ENCODE data around the gene TBC1D1.
A peak's percentile ranks its signal among the peaks of the same experiment; 100 is the strongest.

Gene TBC1D1

DNA sequence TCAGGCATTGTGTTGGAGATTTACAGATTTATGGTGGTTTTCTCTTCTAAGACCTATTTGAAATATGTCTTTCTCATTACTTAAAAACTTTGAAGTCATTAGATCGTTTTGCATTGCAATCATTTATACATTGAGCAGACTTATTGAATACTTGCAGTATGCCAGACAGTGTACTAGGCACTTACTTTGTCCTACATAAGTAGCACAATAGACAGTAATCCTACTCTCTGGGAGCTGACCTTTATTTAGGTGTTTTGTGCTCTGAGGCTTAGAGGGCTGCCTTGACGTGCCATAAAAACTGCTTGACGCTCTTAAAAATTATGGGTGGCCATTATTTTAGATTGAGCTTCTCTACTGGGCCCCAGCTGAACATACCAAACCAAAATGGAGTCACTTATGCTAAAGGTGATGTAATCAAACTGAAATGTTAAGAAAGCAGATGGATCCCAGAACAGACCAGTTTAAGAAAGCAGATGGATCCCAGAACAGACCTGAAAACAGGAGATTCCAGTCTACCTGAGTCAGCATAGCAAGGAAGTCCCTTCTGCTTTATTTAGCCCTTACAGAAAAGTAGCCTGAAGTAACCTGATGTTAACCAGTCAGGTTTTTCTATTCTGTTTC lies 111.7 kb downstream of the TBC1D1 start:
- no peak overlapping the region for H2AFZ ChIP-seq (ENCODE audit: low read length)
- peaks cover 34% of the 10 kb centered on the region; the same call in 1 of the 2 replicates for H3K36me3 ChIP-seq (ENCODE audit: insufficient read depth, low read length)
- H3K27me3 ChIP-seq (ENCODE audit: insufficient read depth, low read length): no peaks in the 10 kb centered on the region
- peaks cover 97% of the 10 kb centered on the region for H3K4me1 ChIP-seq (ENCODE audit: insufficient read depth, low read length, severe bottlenecking)
- H3K27ac ChIP-seq (ENCODE audit: low read depth, low read length, poor library complexity, severe bottlenecking): peak overlapping the region; percentile 71
- H4K20me1 ChIP-seq (ENCODE audit: insufficient read depth, low read length): no peaks in the 10 kb centered on the region
- peak overlapping the region; percentile 21; the same call in 1 of the 2 replicates for H3K4me2 ChIP-seq (ENCODE audit: low read length)
- H3K79me2 ChIP-seq (ENCODE audit: insufficient read depth, low read length): peaks cover 97% of the 10 kb centered on the region
- peaks cover 3% of the 10 kb centered on the region; the same call in 1 of the 2 replicates for H3F3A ChIP-seq (ENCODE audit: insufficient read depth, low read length)
- no peaks in the 10 kb centered on the region for H3K9me3 ChIP-seq (ENCODE audit: low read length)
- H3K4me3 ChIP-seq (ENCODE audit: low read depth, low read length, poor library complexity, severe bottlenecking): no peak overlapping the region
- H3K9me2 ChIP-seq (ENCODE audit: low read depth, low read length): no peaks in the 10 kb centered on the region
- TF ChIP-seq EZH2 (IDR thresholded peaks at IDR 0.05; ENCODE audit: borderline replicate concordance, low read length): no peak
- TF ChIP-seq, protein P1, sequence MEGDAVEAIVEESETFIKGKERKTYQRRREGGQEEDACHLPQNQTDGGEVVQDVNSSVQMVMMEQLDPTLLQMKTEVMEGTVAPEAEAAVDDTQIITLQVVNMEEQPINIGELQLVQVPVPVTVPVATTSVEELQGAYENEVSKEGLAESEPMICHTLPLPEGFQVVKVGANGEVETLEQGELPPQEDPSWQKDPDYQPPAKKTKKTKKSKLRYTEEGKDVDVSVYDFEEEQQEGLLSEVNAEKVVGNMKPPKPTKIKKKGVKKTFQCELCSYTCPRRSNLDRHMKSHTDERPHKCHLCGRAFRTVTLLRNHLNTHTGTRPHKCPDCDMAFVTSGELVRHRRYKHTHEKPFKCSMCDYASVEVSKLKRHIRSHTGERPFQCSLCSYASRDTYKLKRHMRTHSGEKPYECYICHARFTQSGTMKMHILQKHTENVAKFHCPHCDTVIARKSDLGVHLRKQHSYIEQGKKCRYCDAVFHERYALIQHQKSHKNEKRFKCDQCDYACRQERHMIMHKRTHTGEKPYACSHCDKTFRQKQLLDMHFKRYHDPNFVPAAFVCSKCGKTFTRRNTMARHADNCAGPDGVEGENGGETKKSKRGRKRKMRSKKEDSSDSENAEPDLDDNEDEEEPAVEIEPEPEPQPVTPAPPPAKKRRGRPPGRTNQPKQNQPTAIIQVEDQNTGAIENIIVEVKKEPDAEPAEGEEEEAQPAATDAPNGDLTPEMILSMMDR (IDR thresholded peaks at IDR 0.05; ENCODE audit: low read length): no peak
- 0 out of 2 replicates have a peak overlapping the region, but pooled peaks have one; percentile 5 for H3K9ac ChIP-seq (ENCODE audit: low read length)

DNA sequence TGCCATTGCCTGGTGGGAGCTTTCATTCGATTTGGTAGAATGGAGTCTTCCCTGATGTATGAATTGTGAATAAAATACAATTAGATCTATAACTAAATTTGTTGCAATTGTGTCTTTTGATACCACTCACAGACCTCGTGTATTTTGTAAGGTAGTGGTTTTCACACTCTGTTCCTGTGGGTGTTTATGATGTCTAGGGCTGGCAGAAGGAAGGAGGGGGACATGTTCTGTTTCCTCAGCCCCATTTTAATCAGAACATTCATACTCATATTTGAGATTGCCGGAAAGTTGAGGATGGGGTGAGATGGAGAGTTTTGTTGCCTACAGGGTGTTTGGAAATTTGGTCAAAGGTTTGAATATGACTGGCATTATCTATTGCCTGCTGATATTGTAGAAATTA lies 112.2 kb downstream of the TBC1D1 start:
- Histone ChIP-seq H3K27ac (ENCODE audit: low read depth, low read length, poor library complexity, severe bottlenecking) (peak overlapping the region; percentile 71), H3F3A (ENCODE audit: insufficient read depth, low read length) (peaks cover 3% of the 10 kb centered on the region; the same call in 1 of the 2 replicates), H3K79me2 (ENCODE audit: insufficient read depth, low read length) (peaks cover 97% of the 10 kb centered on the region), H3K9me2 (ENCODE audit: low read depth, low read length) (no peaks in the 10 kb centered on the region), H4K20me1 (ENCODE audit: insufficient read depth, low read length) (no peaks in the 10 kb centered on the region), H3K36me3 (ENCODE audit: insufficient read depth, low read length) (peaks cover 34% of the 10 kb centered on the region; the same call in 1 of the 2 replicates), H2AFZ (ENCODE audit: low read length) (no peak overlapping the region), H3K4me3 (ENCODE audit: low read depth, low read length, poor library complexity, severe bottlenecking) (no peak overlapping the region), H3K4me1 (ENCODE audit: insufficient read depth, low read length, severe bottlenecking) (peaks cover 97% of the 10 kb centered on the region), H3K9me3 (ENCODE audit: low read length) (no peaks in the 10 kb centered on the region), H3K9ac (ENCODE audit: low read length) (0 out of 2 replicates have a peak overlapping the region, but pooled peaks have one; percentile 5), H3K4me2 (ENCODE audit: low read length) (peak overlapping the region; percentile 21; the same call in 1 of the 2 replicates), H3K27me3 (ENCODE audit: insufficient read depth, low read length) (no peaks in the 10 kb centered on the region)
- TF ChIP-seq EZH2 (IDR thresholded peaks at IDR 0.05; ENCODE audit: borderline replicate concordance, low read length): no peak
- TF ChIP-seq, protein P1 (IDR thresholded peaks at IDR 0.05; ENCODE audit: low read length): no peak

DNA sequence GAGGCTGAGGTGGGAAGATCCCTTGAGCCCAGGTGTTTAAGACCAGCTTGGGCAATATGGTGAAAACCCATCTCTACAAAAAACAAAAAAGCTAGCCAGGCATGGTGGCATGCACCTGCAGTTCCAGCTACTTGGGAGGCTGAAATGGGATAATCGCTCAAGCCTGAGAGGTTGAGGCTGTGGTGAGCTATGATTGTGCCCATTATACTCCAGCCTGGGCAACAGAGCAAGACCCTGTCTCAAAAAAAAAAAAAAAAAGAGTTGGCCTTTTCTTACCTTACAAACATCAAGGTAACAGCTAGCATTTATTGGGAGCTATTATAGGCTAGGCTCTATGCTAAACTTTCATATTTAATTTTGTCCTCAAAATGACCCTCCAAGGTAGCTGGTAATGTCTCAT lies 112.7 kb downstream of the TBC1D1 start:
- TF ChIP-seq, protein P1 (IDR thresholded peaks at IDR 0.05; ENCODE audit: low read length): no peak
- TF ChIP-seq EZH2 (IDR thresholded peaks at IDR 0.05; ENCODE audit: borderline replicate concordance, low read length): no peak
- Histone ChIP-seq H3K79me2 (ENCODE audit: insufficient read depth, low read length) (peaks cover 97% of the 10 kb centered on the region), H3K36me3 (ENCODE audit: insufficient read depth, low read length) (peaks cover 33% of the 10 kb centered on the region; the same call in 1 of the 2 replicates), H3K4me2 (ENCODE audit: low read length) (peak overlapping the region; percentile 43; the same call in 1 of the 2 replicates), H2AFZ (ENCODE audit: low read length) (no peak overlapping the region), H3K4me3 (ENCODE audit: low read depth, low read length, poor library complexity, severe bottlenecking) (no peak overlapping the region), H3K27me3 (ENCODE audit: insufficient read depth, low read length) (no peaks in the 10 kb centered on the region), H3K9me2 (ENCODE audit: low read depth, low read length) (no peaks in the 10 kb centered on the region), H3F3A (ENCODE audit: insufficient read depth, low read length) (peaks cover 3% of the 10 kb centered on the region; the same call in 1 of the 2 replicates), H3K9ac (ENCODE audit: low read length) (peak overlapping the region; percentile 11; the same call in 1 of the 2 replicates), H3K4me1 (ENCODE audit: insufficient read depth, low read length, severe bottlenecking) (peaks cover 97% of the 10 kb centered on the region), H3K9me3 (ENCODE audit: low read length) (no peaks in the 10 kb centered on the region), H4K20me1 (ENCODE audit: insufficient read depth, low read length) (no peaks in the 10 kb centered on the region), H3K27ac (ENCODE audit: low read depth, low read length, poor library complexity, severe bottlenecking) (peak overlapping the region; percentile 71)
